IMR-90 (cell line): ENCODE results near the gene PTPRC. TPM values are rescaled to one million over a fixed set of nuclear protein-coding genes. Genes with fewer than 3 reads are reported as not detected.

Experiments
- ATAC-seq: fragments of 200-7000 bp; cut with Tn5 transposase; 2 replicates; pipeline ENCODE4 v1.9.1; 2020; ENCODE audit warnings: low read depth, mild to moderate bottlenecking, moderate library complexity
- BruUV-seq: library from RNA; stranded (reverse); fragments of 400-500 nt; replicated peaks from 2 replicates; lab custom pipeline; 2021; lab: Mats Ljungman, UMichigan
- CTCF ChIA-PET: fragments of 300-600 bp; formaldehyde crosslinking; extraction: SDS; loops from one replicate; lab custom pipeline; 2021; ENCODE audit warnings: antibody characterized with exemption; lab: Yijun Ruan, JAX
- POLR2A ChIA-PET: fragments of 300-600 bp; sonication (Branson Sonifier 250); formaldehyde crosslinking; loops from one replicate; lab custom pipeline; 2022; ENCODE audit warnings: antibody characterized with exemption; ENCODE audit not compliant: unreplicated experiment; lab: Charles Lee
- DNase-seq: peaks from one replicate; pipeline ENCODE4 v3.0.0; 2013
- H2AFZ ChIP-seq: replicated peaks from 2 replicates; pipeline ENCODE3; 2013; ENCODE audit warnings: low read length, mild to moderate bottlenecking; ENCODE audit not compliant: poor library complexity
- H2AK5ac ChIP-seq: 2 replicates; pipeline ENCODE4 v1.6.1; 2013; ENCODE audit warnings: low read depth, low read length, inconsistent platforms
- H2AK9ac ChIP-seq: replicated peaks from 2 replicates; pipeline ENCODE3; 2013; ENCODE audit warnings: mild to moderate bottlenecking, low read depth, low read length, moderate library complexity; ENCODE audit not compliant: poor library complexity
- H2BK120ac ChIP-seq: 2 replicates; pipeline ENCODE4 v1.6.1; 2013; ENCODE audit warnings: low read depth, low read length, inconsistent platforms
- H2BK15ac ChIP-seq: 3 replicates; pipeline ENCODE4 v1.6.1; 2013; ENCODE audit warnings: low read depth, low read length, inconsistent platforms
- H2BK20ac ChIP-seq: 2 replicates; pipeline ENCODE4 v1.6.1; 2013; ENCODE audit warnings: low read depth, mild to moderate bottlenecking, inconsistent platforms, low read length, moderate library complexity
- H2BK5ac ChIP-seq: 2 replicates; pipeline ENCODE4 v1.6.1; 2013; ENCODE audit warnings: mild to moderate bottlenecking, low read depth, low read length, inconsistent platforms; ENCODE audit not compliant: poor library complexity, severe bottlenecking
- H3K14ac ChIP-seq: replicated peaks from 2 replicates; pipeline ENCODE4 v1.6.1; 2013; ENCODE audit warnings: low read depth, low read length, inconsistent platforms
- H3K18ac ChIP-seq: 2 replicates; pipeline ENCODE4 v1.6.1; 2013; ENCODE audit warnings: low read depth, low read length, control low read depth
- H3K23ac ChIP-seq: 2 replicates; pipeline ENCODE4 v1.6.1; 2013; ENCODE audit warnings: low read depth, low read length, inconsistent platforms
- H3K27ac ChIP-seq: 2 replicates; pipeline ENCODE4 v1.5.1; 2013; ENCODE audit warnings: mild to moderate bottlenecking, control low read depth, low read length; ENCODE audit not compliant: insufficient read depth
- H3K27me3 ChIP-seq: 2 replicates; pipeline ENCODE4 v1.6.1; 2013; ENCODE audit warnings: low read length; ENCODE audit not compliant: control insufficient read depth, insufficient read depth
- H3K36me3 ChIP-seq: 2 replicates; pipeline ENCODE4 v1.6.1; 2013; ENCODE audit warnings: low read length, mixed read lengths; ENCODE audit not compliant: control insufficient read depth, insufficient read depth
- H3K4ac ChIP-seq: 2 replicates; pipeline ENCODE4 v1.6.1; 2013; ENCODE audit warnings: low read depth, low read length, inconsistent platforms
- H3K4me1 ChIP-seq: 2 replicates; pipeline ENCODE4 v1.6.1; 2013; ENCODE audit warnings: low read length, mixed read lengths; ENCODE audit not compliant: control insufficient read depth, insufficient read depth
- H3K4me2 ChIP-seq: 2 replicates; pipeline ENCODE4 v1.6.1; 2013; ENCODE audit warnings: low read depth, mild to moderate bottlenecking, control low read depth, low read length, moderate library complexity
- H3K4me3 ChIP-seq: 2 replicates; pipeline ENCODE4 v1.5.1; 2013; ENCODE audit warnings: low read depth, mild to moderate bottlenecking, control low read depth, low read length, moderate library complexity; ENCODE audit not compliant: insufficient read depth
- H3K56ac ChIP-seq: 2 replicates; pipeline ENCODE4 v1.6.1; 2013; ENCODE audit warnings: low read length, inconsistent platforms; ENCODE audit not compliant: insufficient read depth; ENCODE audit errors: extremely low read depth
- H3K79me1 ChIP-seq, 2 experiments: 2 replicates each; pipeline ENCODE4 v1.6.1; 2013; ENCODE audit warnings: low read length in 2 of 2, inconsistent platforms in 1 of 2, low read depth in 1 of 2
- H3K9ac ChIP-seq: 2 replicates; pipeline ENCODE4 v1.6.1; 2013; ENCODE audit warnings: low read depth, low read length, control low read depth
- H3K9me1 ChIP-seq: 2 replicates; pipeline ENCODE4 v1.6.1; 2013; ENCODE audit warnings: low read length, inconsistent platforms; ENCODE audit not compliant: insufficient read depth
- H3K9me3 ChIP-seq: 2 replicates; pipeline ENCODE4 v1.6.1; 2013; ENCODE audit warnings: low read length; ENCODE audit not compliant: control insufficient read depth, insufficient read depth
- H4K20me1 ChIP-seq: 2 replicates; pipeline ENCODE4 v1.6.1; 2013; ENCODE audit warnings: low read length, inconsistent platforms; ENCODE audit not compliant: insufficient read depth
- H4K5ac ChIP-seq: 2 replicates; pipeline ENCODE4 v1.6.1; 2013; ENCODE audit warnings: mild to moderate bottlenecking, low read depth, low read length, control low read depth
- H4K8ac ChIP-seq, 2 experiments: 2 replicates each; pipeline ENCODE4 v1.6.1; 2013; ENCODE audit warnings: low read depth in 2 of 2, low read length in 2 of 2, control low read depth in 1 of 2, inconsistent platforms in 1 of 2
- H4K91ac ChIP-seq: 2 replicates; pipeline ENCODE4 v1.6.1; 2013; ENCODE audit warnings: low read depth, low read length, inconsistent platforms; ENCODE audit not compliant: insufficient read depth
- BHLHE40 ChIP-seq: fragments of 150-350 bp; IDR thresholded peaks from 2 replicates; pipeline ENCODE4 v1.6.1; 2016; ENCODE audit warnings: mild to moderate bottlenecking, low read depth, low read length
- CEBPB ChIP-seq: IDR thresholded peaks from 2 replicates; pipeline ENCODE4 v1.6.1; 2012; ENCODE audit warnings: low read depth, low read length, improper control_type of control experiment
- CHD1 ChIP-seq: IDR thresholded peaks from 2 replicates; pipeline ENCODE4 v1.6.1; 2012; ENCODE audit warnings: low read depth, low read length, improper control_type of control experiment
- CTCF ChIP-seq: conservative IDR thresholded peaks from 2 replicates; pipeline ENCODE4 v1.5.1; 2012; ENCODE audit warnings: mild to moderate bottlenecking, low read depth, low read length, improper control_type of control experiment
- ELK1 ChIP-seq: fragments of 150-350 bp; IDR thresholded peaks from 2 replicates; pipeline ENCODE4 v1.6.1; 2016; ENCODE audit warnings: low read depth, mild to moderate bottlenecking, low read length, moderate library complexity, borderline replicate concordance
- FOS ChIP-seq: fragments of 150-350 bp; IDR thresholded peaks from 2 replicates; pipeline ENCODE4 v1.6.1; 2016; ENCODE audit warnings: low read depth, low read length
- MAFK ChIP-seq: IDR thresholded peaks from 2 replicates; pipeline ENCODE4 v1.6.1; 2012; ENCODE audit warnings: low read depth, low read length, improper control_type of control experiment
- MAZ ChIP-seq: IDR thresholded peaks from 2 replicates; pipeline ENCODE4 v1.6.1; 2012; ENCODE audit warnings: low read depth, mild to moderate bottlenecking, low read length, improper control_type of control experiment, moderate library complexity, borderline replicate concordance
- MXI1 ChIP-seq: IDR thresholded peaks from 2 replicates; pipeline ENCODE4 v1.6.1; 2012; ENCODE audit warnings: low read depth, mild to moderate bottlenecking, low read length, moderate library complexity, borderline replicate concordance
- NFE2L2 ChIP-seq: fragments of 150-350 bp; IDR thresholded peaks from 2 replicates; pipeline ENCODE4 v1.6.1; 2016; ENCODE audit warnings: low read depth, mild to moderate bottlenecking, low read length
- POLR2A ChIP-seq: IDR thresholded peaks from 2 replicates; pipeline ENCODE4 v1.6.1; 2012; ENCODE audit warnings: mild to moderate bottlenecking, low read depth, low read length
- RAD21 ChIP-seq: IDR thresholded peaks from 2 replicates; pipeline ENCODE4 v1.6.1; 2012; ENCODE audit warnings: low read length, improper control_type of control experiment
- RCOR1 ChIP-seq: IDR thresholded peaks from 2 replicates; pipeline ENCODE4 v1.6.1; 2012; ENCODE audit warnings: mild to moderate bottlenecking, low read length, improper control_type of control experiment; ENCODE audit not compliant: insufficient replicate concordance
- RFX5 ChIP-seq: IDR thresholded peaks from 2 replicates; pipeline ENCODE4 v1.8.0; 2012; ENCODE audit warnings: low read depth, mild to moderate bottlenecking, low read length, moderate library complexity
- SMC3 ChIP-seq: fragments of 150-350 bp; IDR thresholded peaks from 2 replicates; pipeline ENCODE4 v1.6.1; 2016; ENCODE audit warnings: low read depth, mild to moderate bottlenecking, antibody characterized with exemption, low read length, moderate library complexity
- USF2 ChIP-seq: fragments of 150-350 bp; IDR thresholded peaks from 2 replicates; pipeline ENCODE4 v1.6.1; 2017; ENCODE audit warnings: mild to moderate bottlenecking, antibody characterized with exemption, low read length, low read depth
- WGBS, 2 experiments: methylation state at CpG; one replicate each; pipeline versions ENCODE4 v1.1.5 to v1.1.7; 2013; ENCODE audit warnings: missing lambda C conversion rate in 2 of 2; ENCODE audit not compliant: insufficient read length in 1 of 2; ENCODE audit errors: extremely low coverage in 2 of 2; 5-methylcytosine and 5-hydroxymethylcytosine counted together
- dilution Hi-C: fragments of 300-500 bp; cut with HindIII; formaldehyde crosslinking; loops from one replicate; pipeline ENCODE4 v1.14.3; 2018; ENCODE audit warnings: low sequenced_read_pairs; ENCODE audit not compliant: unreplicated experiment
- in situ Hi-C: fragments of 300-500 bp; cut with MboI; formaldehyde crosslinking; loops from 3 replicates; pipeline ENCODE4 v1.14.3; 2019; ENCODE audit warnings: low sequenced_read_pairs, inconsistent platforms, mixed read lengths
- intact Hi-C: fragments of 100-400 bp; cut with micrococcal nuclease; formaldehyde crosslinking; loops from 2 replicates; pipeline ENCODE4 v1.10.0; 2022
- polyA plus RNA-seq, 3 experiments: library from polyadenylated mRNA; depleted of rRNA; stranded (reverse); fragments of >200 nt; gene quantifications; 2 replicates each; pipeline ENCODE4 v1.2.3, GENCODE V29; 2012; ENCODE audit warnings: low replicate concordance in 1 of 3
- total RNA-seq: library from RNA; depleted of rRNA; stranded (reverse); fragments of >200 nt; gene quantifications from 2 replicates; pipeline ENCODE4 v1.2.3, GENCODE V29; 2012

PTPRC gene
- total and polyA plus RNA-seq, 2 of the 4 experiments (the other 2 are of a cell fraction): not detected

- no peak overlapping the region for H2AFZ ChIP-seq
- H2BK120ac ChIP-seq: no peak overlapping the region
- WGBS, 2 experiments: 100% methylated on average over 1 of the region's 2 CpGs; no CpG with 5 or more reads in 1 of the 2 experiments
- no peak overlapping the region for H4K8ac ChIP-seq
- no peak for ATAC-seq
- no peaks in the 10 kb centered on the region for H3K79me1 ChIP-seq
- no peak overlapping the region for H2AK5ac ChIP-seq
- no peaks in the 10 kb centered on the region for H4K20me1 ChIP-seq
- no peak overlapping the region for H4K5ac ChIP-seq
- no TSS peak for BruUV-seq
- no peaks in the 10 kb centered on the region for H3K36me3 ChIP-seq
- no peaks in the 10 kb centered on the region; the same call in 1 of the 2 replicates for H3K4me1 ChIP-seq
- no peak for DNase-seq
- no peak overlapping the region for H3K18ac ChIP-seq
- H4K91ac ChIP-seq: no peak overlapping the region
- H3K4ac ChIP-seq: no peak overlapping the region
- CTCF ChIA-PET: no interaction called here
- H3K9me3 ChIP-seq: no peaks in the 10 kb centered on the region
- TF ChIP-seq SMC3 (no peak), RCOR1 (no peak), CTCF (no peak), MXI1 (no peak), CHD1 (no peak), POLR2A (no peak), MAFK (no peak), CEBPB (no peak), ELK1 (no peak), RAD21 (no peak), USF2 (no peak), FOS (no peak), MAZ (no peak), BHLHE40 (no peak), RFX5 (no peak), NFE2L2 (no peak)
- no peak overlapping the region for H3K14ac ChIP-seq
- H3K23ac ChIP-seq: no peak overlapping the region
- H3K9ac ChIP-seq: no peak overlapping the region
- in situ Hi-C loops: no loop called here
- POLR2A ChIA-PET: no interaction called here
- intact Hi-C loops: no loop called here
- no peak overlapping the region for H3K4me2 ChIP-seq
- dilution Hi-C loops: no loop called here
- H3K27ac ChIP-seq: no peak overlapping the region
- H2BK20ac ChIP-seq: no peak overlapping the region
- no peak overlapping the region for H2AK9ac ChIP-seq
- no peak overlapping the region for H3K56ac ChIP-seq
- H3K9me1 ChIP-seq: no peaks in the 10 kb centered on the region
- no peak overlapping the region for H2BK5ac ChIP-seq
- H3K27me3 ChIP-seq: no peaks in the 10 kb centered on the region
- H2BK15ac ChIP-seq: no peak overlapping the region
- no peak overlapping the region for H3K4me3 ChIP-seq
These were observed 39.1 kb upstream of the PTPRC start for GRCh38 chr1:198599749-198600148.
